ENCODE results near the gene THRSP.
A peak's percentile ranks its signal among the peaks of the same experiment; 100 is the strongest.

Gene THRSP

DNA sequence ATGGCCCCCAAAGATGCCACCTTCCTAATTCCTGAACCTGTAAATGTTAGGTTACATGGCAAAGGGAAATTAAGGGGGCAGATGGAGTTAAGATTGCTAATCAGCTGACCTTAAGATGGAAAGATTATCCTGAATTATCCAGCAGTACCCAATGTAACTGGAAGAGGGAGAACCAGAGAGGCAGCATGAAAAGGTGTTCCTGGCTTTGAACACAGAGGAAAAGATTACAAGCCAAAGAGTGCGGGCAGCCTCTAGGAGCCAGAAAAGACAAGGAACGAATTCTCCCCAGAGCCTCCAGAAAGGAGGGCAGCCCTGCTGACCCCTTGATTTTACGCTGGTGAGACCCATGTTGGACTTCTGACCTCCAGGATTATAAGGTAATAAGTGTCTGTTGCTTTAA lies 15.1 kb upstream of the THRSP start:
- 88% methylated on average over 2 of the region's 3 CpGs for WGBS
- H2BK15ac ChIP-seq (ENCODE audit: low read depth, poor library complexity, severe bottlenecking): no peak overlapping the region

GRCh38 chr11:78049348-78049747 lies 14.3 kb upstream of the THRSP start:
- H2BK15ac ChIP-seq (ENCODE audit: low read depth, poor library complexity, severe bottlenecking): no peak overlapping the region
- H2AK5ac ChIP-seq (ENCODE audit: low read length, severe bottlenecking): no peak overlapping the region
- no peak overlapping the region for H3K9ac ChIP-seq (ENCODE audit: low read length)
- H2AFZ ChIP-seq (ENCODE audit: low read depth, low read length): no peak overlapping the region
- H3K4me3 ChIP-seq (ENCODE audit: insufficient read depth in 1 of 2, low read depth in 1 of 2, low read length in 2 of 2): no peak overlapping the region
- H3K27me3 ChIP-seq (ENCODE audit: control insufficient read depth in 1 of 2, insufficient read depth in 1 of 2, low read length in 2 of 2): no peaks in the 10 kb centered on the region
- no peak overlapping the region for H3K27ac ChIP-seq (ENCODE audit: low read length, poor library complexity, severe bottlenecking)
- H3K4me1 ChIP-seq (ENCODE audit: control insufficient read depth, insufficient read depth, low read depth, low read length): peaks cover 5% of the 10 kb centered on the region
- no peak overlapping the region for H4K8ac ChIP-seq (ENCODE audit: low read length)
- WGBS: 88% methylated on average over 8 of the region's 8 CpGs
- no peaks in the 10 kb centered on the region for H3K9me3 ChIP-seq (ENCODE audit: control insufficient read depth, low read length)
- H2BK120ac ChIP-seq (ENCODE audit: low read depth, low read length): no peak overlapping the region
- H3K36me3 ChIP-seq (ENCODE audit: control insufficient read depth in 1 of 2, insufficient read depth in 2 of 2, low read depth in 1 of 2, low read length in 2 of 2): no peaks in the 10 kb centered on the region
- no peak overlapping the region for H2BK5ac ChIP-seq (ENCODE audit: low read depth, low read length, poor library complexity, severe bottlenecking)
- H2BK12ac ChIP-seq (ENCODE audit: low read length in 2 of 2): peak overlapping the region in 1 of 2 experiments; percentile 7
- no peak overlapping the region for H3K23ac ChIP-seq (ENCODE audit: low read length in 2 of 2)
- H3K4ac ChIP-seq (ENCODE audit: low read depth in 1 of 2, low read length in 2 of 2): no peak overlapping the region
- no peak overlapping the region for H3K14ac ChIP-seq (ENCODE audit: low read length in 2 of 2)
- DNase-seq: no peak
- no peak overlapping the region for H4K91ac ChIP-seq (ENCODE audit: low read length)
- no peak overlapping the region for H3K18ac ChIP-seq (ENCODE audit: low read depth in 1 of 2, low read length in 2 of 2)
- H3K4me2 ChIP-seq (ENCODE audit: low read length, poor library complexity, severe bottlenecking): no peak overlapping the region
- no peaks in the 10 kb centered on the region for H3K79me1 ChIP-seq (replicated peaks; ENCODE audit: low read length, poor library complexity, severe bottlenecking)

More for the DNA sequence above, 15.1 kb upstream of the THRSP start:
- no peak overlapping the region for H3K4me3 ChIP-seq (ENCODE audit: insufficient read depth in 1 of 2, low read depth in 1 of 2, low read length in 2 of 2)
- no peak overlapping the region for H4K8ac ChIP-seq (ENCODE audit: low read length)
- no peak overlapping the region for H3K4me2 ChIP-seq (ENCODE audit: low read length, poor library complexity, severe bottlenecking)
- no peak overlapping the region for H2BK120ac ChIP-seq (ENCODE audit: low read depth, low read length)
- no peak overlapping the region for H2AFZ ChIP-seq (ENCODE audit: low read depth, low read length)
- H3K27me3 ChIP-seq (ENCODE audit: control insufficient read depth in 1 of 2, insufficient read depth in 1 of 2, low read length in 2 of 2): no peaks in the 10 kb centered on the region
- H4K91ac ChIP-seq (ENCODE audit: low read length): no peak overlapping the region
- no peak overlapping the region for H3K23ac ChIP-seq (ENCODE audit: low read length in 2 of 2)
- H3K9me3 ChIP-seq (ENCODE audit: control insufficient read depth, low read length): no peaks in the 10 kb centered on the region
- no peaks in the 10 kb centered on the region for H3K36me3 ChIP-seq (ENCODE audit: control insufficient read depth in 1 of 2, insufficient read depth in 2 of 2, low read depth in 1 of 2, low read length in 2 of 2)
- no peak overlapping the region for H2BK5ac ChIP-seq (ENCODE audit: low read depth, low read length, poor library complexity, severe bottlenecking)
- no peak overlapping the region for H3K14ac ChIP-seq (ENCODE audit: low read length in 2 of 2)
- no peak overlapping the region for H3K27ac ChIP-seq (ENCODE audit: low read length, poor library complexity, severe bottlenecking)
- no peak for DNase-seq
- no peak overlapping the region for H2AK5ac ChIP-seq (ENCODE audit: low read length, severe bottlenecking)
- no peak overlapping the region for H3K4ac ChIP-seq (ENCODE audit: low read depth in 1 of 2, low read length in 2 of 2)
- H3K79me1 ChIP-seq (replicated peaks; ENCODE audit: low read length, poor library complexity, severe bottlenecking): no peaks in the 10 kb centered on the region
- no peak overlapping the region for H3K9ac ChIP-seq (ENCODE audit: low read length)
- no peak overlapping the region for H3K18ac ChIP-seq (ENCODE audit: low read depth in 1 of 2, low read length in 2 of 2)
- H3K4me1 ChIP-seq (ENCODE audit: control insufficient read depth, insufficient read depth, low read depth, low read length): peaks cover 5% of the 10 kb centered on the region
- H2BK12ac ChIP-seq (ENCODE audit: low read length in 2 of 2): no peak overlapping the region

DNA sequence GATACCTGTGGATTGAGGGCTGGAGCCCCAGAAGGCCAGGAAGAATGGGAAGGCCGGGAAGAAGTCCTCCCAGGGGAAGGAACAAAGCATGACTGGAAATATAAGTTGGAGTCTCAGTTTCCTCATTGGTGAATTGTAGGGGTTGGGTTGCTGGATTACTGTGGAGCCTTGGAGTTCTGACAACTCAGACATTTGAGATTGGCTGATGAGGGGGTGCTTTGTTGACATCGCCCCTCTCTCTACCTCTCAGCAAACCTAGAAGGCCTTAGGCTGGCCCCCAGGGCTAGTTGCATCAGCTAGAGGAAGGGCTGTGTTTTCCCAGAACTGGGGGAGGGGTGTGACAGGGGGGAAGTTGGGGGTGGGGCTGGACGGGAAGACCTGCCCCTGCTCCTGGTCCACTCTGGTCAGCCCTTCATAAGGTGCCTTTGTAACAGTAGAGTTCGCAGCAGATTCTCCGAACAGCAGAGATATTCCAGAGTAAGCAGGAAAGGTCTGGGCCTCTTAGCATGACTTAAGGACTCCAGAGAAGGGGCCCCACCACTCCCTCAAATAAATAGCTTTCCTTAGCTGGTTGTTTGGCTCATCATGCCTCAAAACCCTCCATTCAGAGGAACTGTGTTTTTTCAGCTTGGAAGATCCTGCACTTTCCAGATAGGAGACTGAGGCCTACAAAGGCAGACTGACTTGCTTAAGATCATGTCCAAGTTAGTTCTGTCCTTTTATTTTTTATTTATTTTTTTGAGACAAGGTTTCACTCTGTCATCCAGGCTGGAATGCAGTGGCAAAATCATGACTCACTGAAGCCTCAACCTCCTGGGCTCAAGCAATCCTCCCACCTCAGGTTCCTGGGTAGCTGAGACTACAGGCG lies 12.5 kb upstream of the THRSP start:
- H3K4me1 ChIP-seq (ENCODE audit: control insufficient read depth, insufficient read depth, low read depth, low read length): peaks cover 5% of the 10 kb centered on the region
- no peak overlapping the region for H3K4me2 ChIP-seq (ENCODE audit: low read length, poor library complexity, severe bottlenecking)
- H3K23ac ChIP-seq (ENCODE audit: low read length in 2 of 2): no peak overlapping the region
- H2AFZ ChIP-seq (ENCODE audit: low read depth, low read length): peak overlapping the region; percentile 64
- H3K27ac ChIP-seq (ENCODE audit: low read length, poor library complexity, severe bottlenecking): peak overlapping the region; percentile 85
- peak overlapping the region; percentile 84 for H4K8ac ChIP-seq (ENCODE audit: low read length)
- peak overlapping the region; percentile 58 to 75 for H3K18ac ChIP-seq (ENCODE audit: low read depth in 1 of 2, low read length in 2 of 2)
- H3K14ac ChIP-seq (ENCODE audit: low read length in 2 of 2): no peak overlapping the region
- peak overlapping the region; percentile 24 to 43 for H3K4ac ChIP-seq (ENCODE audit: low read depth in 1 of 2, low read length in 2 of 2)
- peak overlapping the region; percentile 73 for H2BK120ac ChIP-seq (ENCODE audit: low read depth, low read length)
- DNase-seq: peak; percentile 75
- H3K36me3 ChIP-seq (ENCODE audit: control insufficient read depth in 1 of 2, insufficient read depth in 2 of 2, low read depth in 1 of 2, low read length in 2 of 2): no peaks in the 10 kb centered on the region
- H2AK5ac ChIP-seq (ENCODE audit: low read length, severe bottlenecking): peak overlapping the region; percentile 15
- peak overlapping the region; percentile 89 for H4K91ac ChIP-seq (ENCODE audit: low read length)
- no peaks in the 10 kb centered on the region for H3K27me3 ChIP-seq (ENCODE audit: control insufficient read depth in 1 of 2, insufficient read depth in 1 of 2, low read length in 2 of 2)
- H2BK15ac ChIP-seq (ENCODE audit: low read depth, poor library complexity, severe bottlenecking): peak overlapping the region; percentile 94
- peak overlapping the region; percentile 69 for H3K9ac ChIP-seq (ENCODE audit: low read length)
- H2BK5ac ChIP-seq (ENCODE audit: low read depth, low read length, poor library complexity, severe bottlenecking): no peak overlapping the region
- no peaks in the 10 kb centered on the region for H3K9me3 ChIP-seq (ENCODE audit: control insufficient read depth, low read length)
- peak overlapping the region; percentile 31 to 69 for H2BK12ac ChIP-seq (ENCODE audit: low read length in 2 of 2)
- no peak overlapping the region for H3K4me3 ChIP-seq (ENCODE audit: insufficient read depth in 1 of 2, low read depth in 1 of 2, low read length in 2 of 2)
- 37% methylated on average over 4 of the region's 6 CpGs for WGBS
- no peaks in the 10 kb centered on the region for H3K79me1 ChIP-seq (replicated peaks; ENCODE audit: low read length, poor library complexity, severe bottlenecking)

GRCh38 chr11:78054971-78055370 lies 8.7 kb upstream of the THRSP start:
- H3K4ac ChIP-seq (ENCODE audit: low read depth in 1 of 2, low read length in 2 of 2): no peak overlapping the region
- H3K27me3 ChIP-seq (ENCODE audit: control insufficient read depth in 1 of 2, insufficient read depth in 1 of 2, low read length in 2 of 2): no peaks in the 10 kb centered on the region
- no peak overlapping the region for H3K18ac ChIP-seq (ENCODE audit: low read depth in 1 of 2, low read length in 2 of 2)
- 93% methylated on average over 4 of the region's 4 CpGs for WGBS
- no peaks in the 10 kb centered on the region for H3K36me3 ChIP-seq (ENCODE audit: control insufficient read depth in 1 of 2, insufficient read depth in 2 of 2, low read depth in 1 of 2, low read length in 2 of 2)
- H2BK12ac ChIP-seq (ENCODE audit: low read length in 2 of 2): no peak overlapping the region
- no peak overlapping the region for H2AFZ ChIP-seq (ENCODE audit: low read depth, low read length)
- no peak overlapping the region for H2BK15ac ChIP-seq (ENCODE audit: low read depth, poor library complexity, severe bottlenecking)
- H4K8ac ChIP-seq (ENCODE audit: low read length): no peak overlapping the region
- H3K27ac ChIP-seq (ENCODE audit: low read length, poor library complexity, severe bottlenecking): no peak overlapping the region
- no peak for DNase-seq
- no peak overlapping the region for H4K91ac ChIP-seq (ENCODE audit: low read length)
- no peak overlapping the region for H3K14ac ChIP-seq (ENCODE audit: low read length in 2 of 2)
- H2BK5ac ChIP-seq (ENCODE audit: low read depth, low read length, poor library complexity, severe bottlenecking): no peak overlapping the region
- no peak overlapping the region for H3K23ac ChIP-seq (ENCODE audit: low read length in 2 of 2)
- peaks cover 3% of the 10 kb centered on the region for H3K4me1 ChIP-seq (ENCODE audit: control insufficient read depth, insufficient read depth, low read depth, low read length)
- H3K9me3 ChIP-seq (ENCODE audit: control insufficient read depth, low read length): no peaks in the 10 kb centered on the region
- H2BK120ac ChIP-seq (ENCODE audit: low read depth, low read length): no peak overlapping the region
- H3K4me3 ChIP-seq (ENCODE audit: insufficient read depth in 1 of 2, low read depth in 1 of 2, low read length in 2 of 2): no peak overlapping the region
- H3K79me1 ChIP-seq (replicated peaks; ENCODE audit: low read length, poor library complexity, severe bottlenecking): no peaks in the 10 kb centered on the region
- no peak overlapping the region for H2AK5ac ChIP-seq (ENCODE audit: low read length, severe bottlenecking)
- no peak overlapping the region for H3K4me2 ChIP-seq (ENCODE audit: low read length, poor library complexity, severe bottlenecking)
- no peak overlapping the region for H3K9ac ChIP-seq (ENCODE audit: low read length)

Measured in mesenchymal stem cell (in vitro differentiated cells and primary cell).